ENCODE data around the gene ATG14.

ATG14 gene

GRCh38 chr14:55359307-55359706, 52.3 kb downstream of the ATG14 start:
- Histone ChIP-seq H3K27me3 (ENCODE audit: insufficient read depth, poor library complexity, severe bottlenecking) (no peaks in the 10 kb centered on the region), H3K4me3 (replicated peaks; ENCODE audit: insufficient read depth, low read length) (no peak overlapping the region), H3K27ac (replicated peaks) (no peak overlapping the region)
- TF ChIP-seq SPI1 (IDR thresholded peaks at IDR 0.05; ENCODE audit: borderline replicate concordance, low read depth) (no peak), POLR2AphosphoS5 (IDR thresholded peaks at IDR 0.05; ENCODE audit: low read depth) (no peak), REST (IDR thresholded peaks at IDR 0.05; ENCODE audit: insufficient replicate concordance, low read depth) (no peak), GABPA (IDR thresholded peaks at IDR 0.05; ENCODE audit: low read depth) (no peak)
- TF ChIP-seq, protein P1, sequence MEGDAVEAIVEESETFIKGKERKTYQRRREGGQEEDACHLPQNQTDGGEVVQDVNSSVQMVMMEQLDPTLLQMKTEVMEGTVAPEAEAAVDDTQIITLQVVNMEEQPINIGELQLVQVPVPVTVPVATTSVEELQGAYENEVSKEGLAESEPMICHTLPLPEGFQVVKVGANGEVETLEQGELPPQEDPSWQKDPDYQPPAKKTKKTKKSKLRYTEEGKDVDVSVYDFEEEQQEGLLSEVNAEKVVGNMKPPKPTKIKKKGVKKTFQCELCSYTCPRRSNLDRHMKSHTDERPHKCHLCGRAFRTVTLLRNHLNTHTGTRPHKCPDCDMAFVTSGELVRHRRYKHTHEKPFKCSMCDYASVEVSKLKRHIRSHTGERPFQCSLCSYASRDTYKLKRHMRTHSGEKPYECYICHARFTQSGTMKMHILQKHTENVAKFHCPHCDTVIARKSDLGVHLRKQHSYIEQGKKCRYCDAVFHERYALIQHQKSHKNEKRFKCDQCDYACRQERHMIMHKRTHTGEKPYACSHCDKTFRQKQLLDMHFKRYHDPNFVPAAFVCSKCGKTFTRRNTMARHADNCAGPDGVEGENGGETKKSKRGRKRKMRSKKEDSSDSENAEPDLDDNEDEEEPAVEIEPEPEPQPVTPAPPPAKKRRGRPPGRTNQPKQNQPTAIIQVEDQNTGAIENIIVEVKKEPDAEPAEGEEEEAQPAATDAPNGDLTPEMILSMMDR (IDR thresholded peaks at IDR 0.05; ENCODE audit: insufficient read depth, low read length): no peak
- no peak for DNase-seq (ENCODE audit: low read depth in 1 of 2, low spot score in 1 of 2)

DNA sequence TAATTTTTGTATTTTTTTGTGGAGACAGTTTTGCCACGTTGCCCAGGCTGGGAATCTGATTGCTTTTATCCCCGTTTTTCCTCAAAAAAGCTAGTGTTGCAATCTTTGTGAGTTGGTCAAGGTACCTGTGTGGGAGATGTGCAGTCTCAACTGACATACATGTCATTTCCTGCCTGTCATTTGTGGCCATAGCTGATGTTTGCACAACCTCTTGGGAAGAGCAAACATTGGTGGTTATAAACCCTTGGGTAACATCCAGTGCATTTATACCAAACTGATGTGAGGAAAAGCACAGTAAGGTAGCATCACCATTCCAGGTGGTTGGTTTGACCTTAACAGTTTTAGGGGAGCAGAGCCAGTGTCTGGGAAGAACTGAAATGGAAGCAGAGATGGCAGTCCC, 54.7 kb downstream of the ATG14 start:
- TF ChIP-seq REST (IDR thresholded peaks at IDR 0.05; ENCODE audit: insufficient replicate concordance, low read depth) (no peak), POLR2AphosphoS5 (IDR thresholded peaks at IDR 0.05; ENCODE audit: low read depth) (0 out of 2 replicates have a peak, but pooled peaks have one; percentile 30), GABPA (IDR thresholded peaks at IDR 0.05; ENCODE audit: low read depth) (no peak), SPI1 (IDR thresholded peaks at IDR 0.05; ENCODE audit: borderline replicate concordance, low read depth) (no peak)
- DNase-seq (ENCODE audit: low read depth in 1 of 2, low spot score in 1 of 2): peak; percentile 21 to 44
- H3K27ac ChIP-seq (replicated peaks): no peak overlapping the region

DNA sequence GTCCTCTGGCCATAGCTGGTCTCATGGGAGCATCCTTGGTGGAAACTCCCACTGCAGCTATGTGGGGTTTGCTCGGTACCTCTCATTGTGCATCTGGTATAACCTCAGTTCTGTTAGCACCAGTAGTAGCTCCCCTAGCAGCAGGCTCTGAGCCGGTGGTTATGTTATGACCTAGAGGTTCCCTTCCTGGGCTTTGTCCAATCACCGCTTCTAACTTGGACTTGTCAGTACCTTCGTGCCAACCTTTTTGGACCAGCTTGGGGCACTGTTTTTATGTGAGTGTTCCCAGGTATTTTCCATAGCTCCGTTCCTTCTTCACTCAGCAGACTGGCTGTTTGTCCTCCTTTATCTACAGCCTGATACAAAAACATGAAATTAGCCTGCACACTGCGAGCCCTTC, 55.7 kb downstream of the ATG14 start:
- Histone ChIP-seq H3K4me3 (replicated peaks; ENCODE audit: insufficient read depth, low read length) (no peak overlapping the region), H3K27me3 (ENCODE audit: insufficient read depth, poor library complexity, severe bottlenecking) (no peaks in the 10 kb centered on the region), H3K27ac (replicated peaks) (no peak overlapping the region)
- TF ChIP-seq REST (IDR thresholded peaks at IDR 0.05; ENCODE audit: insufficient replicate concordance, low read depth) (no peak), GABPA (IDR thresholded peaks at IDR 0.05; ENCODE audit: low read depth) (no peak), SPI1 (IDR thresholded peaks at IDR 0.05; ENCODE audit: borderline replicate concordance, low read depth) (no peak), POLR2AphosphoS5 (IDR thresholded peaks at IDR 0.05; ENCODE audit: low read depth) (no peak)
- TF ChIP-seq, protein P1 (IDR thresholded peaks at IDR 0.05; ENCODE audit: insufficient read depth, low read length): no peak
- DNase-seq (ENCODE audit: low read depth in 1 of 2, low spot score in 1 of 2): no peak

More for the DNA sequence above, 54.7 kb downstream of the ATG14 start:
- H3K4me3 ChIP-seq (replicated peaks; ENCODE audit: insufficient read depth, low read length): no peak overlapping the region
- H3K27me3 ChIP-seq (ENCODE audit: insufficient read depth, poor library complexity, severe bottlenecking): no peaks in the 10 kb centered on the region

All from HL-60 (cell line).